Tracheal epithelial cell (primary cell): Measurements from ENCODE around the gene CIP2A. TPM values are rescaled to one million over a fixed set of nuclear protein-coding genes. Genes with fewer than 3 reads are reported as not detected.

Experiments
- total RNA-seq: library from RNA; depleted of rRNA; stranded (reverse); fragments of >200 nt; gene quantifications from 2 replicates; pipeline ENCODE4 v1.2.1, GENCODE V29; 2014

The CIP2A gene
- total RNA-seq: 1.1 and 4.6 TPM in 2 replicates

DNA sequence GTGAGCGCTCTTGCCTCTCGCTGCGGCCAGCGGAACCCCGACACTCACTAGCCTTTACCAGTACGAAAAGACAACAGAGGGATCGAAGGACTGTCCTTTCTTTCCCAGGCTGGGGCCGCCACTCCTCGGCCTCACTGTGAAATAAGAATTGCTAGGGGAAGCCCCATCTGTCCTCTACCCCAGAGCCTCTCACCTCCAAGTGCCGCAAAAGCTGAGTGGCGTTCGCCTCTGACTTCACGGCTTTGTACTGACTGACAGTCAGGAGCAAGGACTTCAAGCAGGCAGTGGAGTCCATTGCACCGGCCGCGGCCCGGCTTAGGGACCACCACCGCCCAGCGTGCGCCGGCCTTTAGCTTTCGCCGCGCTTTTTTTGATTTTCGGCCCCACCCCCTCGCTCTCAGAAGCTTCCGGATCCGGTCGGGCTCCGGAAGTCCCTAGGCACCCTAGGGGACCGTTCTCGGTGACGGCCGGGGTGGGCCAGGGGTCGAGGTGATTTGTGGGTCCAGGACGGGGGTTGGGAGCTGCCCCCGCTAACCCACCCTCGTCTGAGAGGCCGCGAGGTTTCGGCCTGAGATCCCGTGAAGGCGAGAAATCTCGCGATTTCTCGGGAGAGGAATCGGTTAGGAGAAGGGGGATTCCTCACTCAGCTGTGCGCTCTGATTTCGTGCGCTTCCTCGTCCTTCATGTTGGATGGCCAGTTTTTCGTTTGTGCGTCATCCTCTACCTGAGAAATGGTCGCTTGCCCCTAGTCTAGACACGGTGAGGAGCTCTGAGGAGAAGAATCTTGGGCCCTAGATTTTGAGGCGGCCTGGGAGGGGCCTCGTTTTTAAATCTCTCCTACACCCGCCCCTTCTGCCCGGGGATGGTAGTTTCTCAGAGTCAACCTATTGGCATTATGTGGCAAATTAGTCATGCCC is at the start of gene CIP2A, which contains the start of gene DZIP3:
Gene CIP2A, minus strand, starts transcription at position 358 of the 917 bp plus-strand sequence. Its CDS starts 63 bp downstream, at position 295.
Gene DZIP3, plus strand, starts transcription at position 642 of the 917 bp plus-strand sequence. CDS start 15,685 bp downstream, outside the sequence.

DNA sequence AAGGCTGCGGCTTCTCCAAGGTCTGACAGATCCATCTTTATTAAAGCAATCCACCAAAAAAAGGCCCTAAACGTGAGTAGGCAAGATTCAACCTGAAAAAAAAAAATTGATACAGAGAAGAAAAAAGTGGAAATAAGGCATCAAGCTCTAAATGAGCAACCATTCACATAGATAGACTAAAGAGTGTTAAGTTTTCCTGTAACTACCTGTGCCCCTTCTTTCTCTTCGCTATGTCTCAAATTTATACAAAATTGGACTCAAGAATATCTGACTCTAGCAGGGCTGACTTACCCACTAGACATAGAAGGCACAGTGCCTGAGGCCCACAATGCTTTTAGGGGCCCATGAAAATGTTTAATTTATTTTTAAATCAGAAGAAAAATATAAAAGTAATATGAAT is 78.7 kb downstream of the CIP2A start, which contains the start of gene MYH15:
Gene MYH15, minus strand, starts transcription at position 101 of the 400 bp plus-strand sequence. Its CDS starts 66 bp downstream, at position 35.

Other genes with a start within 250 kb of the CIP2A start
- under 0.01 and 0.21 TPM in 2 replicates for gene MYH15, start 78.8 kb downstream of the CIP2A start, total RNA-seq
- gene DZIP3, start 284 bp upstream of the CIP2A start, total RNA-seq: 1.3 and 2.9 TPM in 2 replicates
- gene RETNLB, start 168.0 kb upstream of the CIP2A start, total RNA-seq: not detected in 2 replicates
- gene TRAT1, start 233.3 kb upstream of the CIP2A start, total RNA-seq: not detected in 2 replicates